ENCODE measurements around the gene KLC1. TPM values are rescaled to one million over a fixed set of nuclear protein-coding genes. Genes with fewer than 3 reads are reported as not detected.
A peak's percentile ranks its signal among the peaks of the same experiment; 100 is the strongest.
"Not testable (repeated sequence)": the region's sequence is repeated elsewhere in the genome, so short reads cannot be mapped to it uniquely, and the experiment has no call there.

KLC1 gene
- total and polyA plus RNA-seq, 2 of the 13 experiments (the other 11 are each of a cell fraction or from before 2014, with no cell fraction given): 53.2 to 63.5 TPM

GRCh38 chr14:103607822-103608221 lies 21.2 kb upstream of the KLC1 start:
- H3K79me2 ChIP-seq (ENCODE audit: insufficient read depth, low read length): no peaks in the 10 kb centered on the region
- H3K4me3 ChIP-seq (replicated peaks in 1 of 3; ENCODE audit: insufficient read depth in 1 of 3, low read depth in 2 of 3, low read length in 3 of 3): peak overlapping the region in 1 of 3 experiments; percentile 39; a peak in 1 of 6 replicates
- no peaks in the 10 kb centered on the region for H4K20me1 ChIP-seq (ENCODE audit: insufficient read depth, low read length)
- TF ChIP-seq CAMTA2 (CRISPR knock-in tag; IDR thresholded peaks at IDR 0.05; ENCODE audit: borderline replicate concordance) (no peak), KDM2A (CRISPR knock-in tag; IDR thresholded peaks at IDR 0.05; ENCODE audit: borderline replicate concordance, low read depth) (no peak), CREB3 (CRISPR knock-in tag; IDR thresholded peaks at IDR 0.05) (no peak), ZNF572 (CRISPR knock-in tag; IDR thresholded peaks at IDR 0.05) (no peak), PRDM15 (CRISPR knock-in tag; IDR thresholded peaks at IDR 0.05) (no peak)
- peaks cover 6 to 20% of the 10 kb centered on the region in 2 experiments for H3K27me3 ChIP-seq (ENCODE audit: control insufficient read depth in 1 of 2, insufficient read depth in 2 of 2, low read length in 2 of 2)
- ChIA-PET CTCF (ENCODE audit: low intra/inter-chr PET ratio, low total read pairs) (no interaction called here), POLR2A (interaction anchor here (0.7 kb wide), 1 partner anchor 866 kb away, joined by 3 read pairs; no protein-coding TSS in a partner anchor)
- H3K9ac ChIP-seq (ENCODE audit: insufficient read depth, low read depth, low read length): no peak overlapping the region
- H3K4me1 ChIP-seq (ENCODE audit: insufficient read depth, low read length): peaks cover 18% of the 10 kb centered on the region
- in situ Hi-C loops (cut with HindIII; ENCODE audit: extremely low pct_ligation_motif_present, low pct_unique_long_range_greater_than_20kb): no loop called here
- H2AFZ ChIP-seq (ENCODE audit: low read length): no peak overlapping the region
- intact Hi-C loops (cut with micrococcal nuclease; ENCODE audit: unreplicated experiment): no loop called here
- FAIRE-seq (no peak), DNase-seq (ENCODE audit: low spot score) (no peak), ATAC-seq (peak; percentile 41)
- BruUV-seq (replicated peaks): no TSS peak
- peaks cover 11% of the 10 kb centered on the region for H3K9me3 ChIP-seq (ENCODE audit: low read length)
- peak overlapping the region; percentile 66 for H3K4me2 ChIP-seq (ENCODE audit: low read depth, low read length)
- H3K27ac ChIP-seq (ENCODE audit: extremely low read length, insufficient read depth, low read length): no peak overlapping the region
- WGBS (ENCODE audit: low lambda C conversion rate): 29% methylated on average over 15 of the region's 15 CpGs
- no peaks in the 10 kb centered on the region for H3K36me3 ChIP-seq (replicated peaks in 1 of 2; ENCODE audit: control insufficient read depth in 1 of 2, insufficient read depth in 2 of 2, low read length in 2 of 2)

- H3K9ac ChIP-seq (ENCODE audit: insufficient read depth, low read depth, low read length); H3K27ac ChIP-seq (ENCODE audit: extremely low read length, insufficient read depth, low read length); H4K20me1 ChIP-seq (ENCODE audit: insufficient read depth, low read length); H3K36me3 ChIP-seq (replicated peaks in 1 of 2; ENCODE audit: control insufficient read depth in 1 of 2, insufficient read depth in 2 of 2, low read length in 2 of 2); POLR2A ChIA-PET; DNase-seq (ENCODE audit: low spot score); H2AFZ ChIP-seq (ENCODE audit: low read length); CTCF ChIA-PET (ENCODE audit: low intra/inter-chr PET ratio, low total read pairs); BruUV-seq (replicated peaks); in situ Hi-C loops (cut with HindIII; ENCODE audit: extremely low pct_ligation_motif_present, low pct_unique_long_range_greater_than_20kb); H3K4me3 ChIP-seq (replicated peaks in 1 of 3; ENCODE audit: insufficient read depth in 1 of 3, low read depth in 2 of 3, low read length in 3 of 3); H3K4me2 ChIP-seq (ENCODE audit: low read depth, low read length); intact Hi-C loops (cut with micrococcal nuclease; ENCODE audit: unreplicated experiment); H3K79me2 ChIP-seq (ENCODE audit: insufficient read depth, low read length); ATAC-seq: not testable (repeated sequence)
- Histone ChIP-seq H3K9me3 (ENCODE audit: low read length) (peaks cover 11% of the 10 kb centered on the region), H3K27me3 (ENCODE audit: control insufficient read depth in 1 of 2, insufficient read depth in 2 of 2, low read length in 2 of 2) (peaks cover 6 to 20% of the 10 kb centered on the region in 2 experiments), H3K4me1 (ENCODE audit: insufficient read depth, low read length) (peaks cover 18% of the 10 kb centered on the region)
- FAIRE-seq: peak; percentile 32
- 25% methylated on average over 4 of the region's 4 CpGs for WGBS (ENCODE audit: low lambda C conversion rate)
These were observed 19.9 kb upstream of the KLC1 start for GRCh38 chr14:103609081-103609480.

Measured in HepG2 (cell line).